DND-41 (cell line): ENCODE measurements around the gene TMEM151A.
"Not testable (repeated sequence)": the region's sequence is repeated elsewhere in the genome, so short reads cannot be mapped to it uniquely, and the experiment has no call there.

Experiments used
- EZH2 ChIP-seq: IDR thresholded peaks from 3 replicates; pipeline ENCODE4 v1.6.1; 2012; ENCODE audit warnings: borderline replicate concordance, low read depth, mild to moderate bottlenecking, moderate library complexity, low read length, inconsistent platforms; ENCODE audit not compliant: severe bottlenecking
- TF ChIP-seq, protein P1 (sequence below): IDR thresholded peaks from 2 replicates; pipeline ENCODE4 v1.5.1; 2012; ENCODE audit warnings: borderline replicate concordance, low read length, moderate library complexity, mild to moderate bottlenecking; ENCODE audit not compliant: poor library complexity, severe bottlenecking; ENCODE audit errors: extremely low read depth

DNA sequence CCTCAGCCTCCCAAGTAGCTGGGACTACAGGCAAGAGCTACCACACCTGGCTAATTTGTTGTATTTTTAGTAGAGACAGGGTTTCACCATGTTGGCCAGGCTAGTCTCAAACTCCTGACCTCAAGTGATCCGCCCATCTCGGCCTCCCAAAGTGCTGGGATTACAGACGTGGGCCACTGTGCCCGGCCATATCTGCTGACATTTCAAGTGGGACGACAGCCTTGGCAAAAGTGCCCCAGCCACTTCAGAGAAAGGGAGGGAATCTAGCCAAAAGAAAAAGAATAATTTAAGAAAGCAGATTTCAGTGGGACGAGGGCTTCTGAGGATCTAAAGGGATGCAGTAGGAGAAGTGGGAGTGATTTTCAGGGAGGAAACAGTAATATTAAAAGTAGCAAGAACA is 38.6 kb upstream of the TMEM151A start:
- TF ChIP-seq EZH2, result not testable (repeated sequence)
- TF ChIP-seq, protein P1, sequence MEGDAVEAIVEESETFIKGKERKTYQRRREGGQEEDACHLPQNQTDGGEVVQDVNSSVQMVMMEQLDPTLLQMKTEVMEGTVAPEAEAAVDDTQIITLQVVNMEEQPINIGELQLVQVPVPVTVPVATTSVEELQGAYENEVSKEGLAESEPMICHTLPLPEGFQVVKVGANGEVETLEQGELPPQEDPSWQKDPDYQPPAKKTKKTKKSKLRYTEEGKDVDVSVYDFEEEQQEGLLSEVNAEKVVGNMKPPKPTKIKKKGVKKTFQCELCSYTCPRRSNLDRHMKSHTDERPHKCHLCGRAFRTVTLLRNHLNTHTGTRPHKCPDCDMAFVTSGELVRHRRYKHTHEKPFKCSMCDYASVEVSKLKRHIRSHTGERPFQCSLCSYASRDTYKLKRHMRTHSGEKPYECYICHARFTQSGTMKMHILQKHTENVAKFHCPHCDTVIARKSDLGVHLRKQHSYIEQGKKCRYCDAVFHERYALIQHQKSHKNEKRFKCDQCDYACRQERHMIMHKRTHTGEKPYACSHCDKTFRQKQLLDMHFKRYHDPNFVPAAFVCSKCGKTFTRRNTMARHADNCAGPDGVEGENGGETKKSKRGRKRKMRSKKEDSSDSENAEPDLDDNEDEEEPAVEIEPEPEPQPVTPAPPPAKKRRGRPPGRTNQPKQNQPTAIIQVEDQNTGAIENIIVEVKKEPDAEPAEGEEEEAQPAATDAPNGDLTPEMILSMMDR, result not testable (repeated sequence)
